ENCODE measurements around the gene TRIM2.

GRCh38 chr4:153198719-153199118 is 5.5 kb upstream of the TRIM2 start:
- TF ChIP-seq CTCF (IDR thresholded peaks at IDR 0.05) (no peak), EZH2phosphoT487 (IDR thresholded peaks at IDR 0.05; ENCODE audit: borderline replicate concordance, low read depth) (no peak), IRF3 (IDR thresholded peaks at IDR 0.05; ENCODE audit: low read depth, low read length) (no peak), MAX (IDR thresholded peaks at IDR 0.05; ENCODE audit: low read depth) (no peak), REST (IDR thresholded peaks at IDR 0.05; ENCODE audit: low read depth, low read length) (no peak), MXI1 (IDR thresholded peaks at IDR 0.05; ENCODE audit: low read depth, low read length) (no peak), ZBTB33 (IDR thresholded peaks at IDR 0.05; ENCODE audit: borderline replicate concordance, low read depth) (no peak), RXRA (IDR thresholded peaks at IDR 0.05; ENCODE audit: borderline replicate concordance, low read depth) (no peak), POLR2AphosphoS5 (IDR thresholded peaks at IDR 0.05; ENCODE audit: low read depth, low read length) (no peak)
